ENCODE data around the gene VASH1.

GRCh38 chr14:76768671-76769500 lies 7.6 kb downstream of the VASH1 start:
- TF ChIP-seq ZNF274 (IDR thresholded peaks at IDR 0.05; ENCODE audit: low read depth, low read length) (no peak), YY1 (IDR thresholded peaks at IDR 0.05; ENCODE audit: insufficient read depth, insufficient read length) (no peak), SUZ12 (IDR thresholded peaks at IDR 0.05; ENCODE audit: extremely low read depth, insufficient read depth, insufficient read length) (no peak)
